OCI-LY1 (cell line): ENCODE results near the gene RNH1.

Source experiments
- H2AFZ ChIP-seq: fragments of 200-600 bp; sonication (generic), shearing (Covaris generic); 2 replicates; pipeline ENCODE4 v1.6.0; 2014; ENCODE audit warnings: antibody characterized with exemption, mild to moderate bottlenecking, low read length
- H3F3A ChIP-seq: fragments of 200-600 bp; sonication (generic), shearing (Covaris generic); 2 replicates; pipeline ENCODE4 v1.6.0; 2014; ENCODE audit warnings: mild to moderate bottlenecking, antibody characterized with exemption, low read length, moderate library complexity; ENCODE audit not compliant: insufficient read depth
- H3K27ac ChIP-seq: fragments of 200-600 bp; sonication (generic); 2 replicates; pipeline ENCODE4 v1.5.1; 2014; ENCODE audit warnings: low read length, mixed run types, mild to moderate bottlenecking, low read depth; ENCODE audit not compliant: poor library complexity, severe bottlenecking
- H3K27me3 ChIP-seq: fragments of 200-600 bp; sonication (generic); 2 replicates; pipeline ENCODE4 v1.6.0; 2014; ENCODE audit warnings: antibody characterized with exemption, mild to moderate bottlenecking, low read length, moderate library complexity; ENCODE audit not compliant: insufficient read depth
- H3K36me3 ChIP-seq: fragments of 200-600 bp; sonication (generic); 2 replicates; pipeline ENCODE4 v1.6.1; 2014; ENCODE audit warnings: mild to moderate bottlenecking, antibody characterized with exemption, low read length, moderate library complexity, mixed read lengths; ENCODE audit not compliant: insufficient read depth
- H3K4me1 ChIP-seq: fragments of 200-600 bp; sonication (generic); 2 replicates; pipeline ENCODE4 v1.5.1; 2014; ENCODE audit warnings: mild to moderate bottlenecking, low read length, moderate library complexity; ENCODE audit not compliant: insufficient read depth, severe bottlenecking
- H3K4me2 ChIP-seq: fragments of 200-600 bp; sonication (generic), shearing (Covaris generic); 2 replicates; pipeline ENCODE4 v1.6.1; 2014; ENCODE audit warnings: low read length
- H3K4me3 ChIP-seq: fragments of 200-600 bp; sonication (generic); 2 replicates; pipeline ENCODE4 v1.5.1; 2014; ENCODE audit warnings: low read length, low read depth, mild to moderate bottlenecking, mixed read lengths; ENCODE audit not compliant: poor library complexity, severe bottlenecking
- H3K79me2 ChIP-seq: fragments of 200-600 bp; shearing (Covaris generic); 2 replicates; pipeline ENCODE4 v1.6.1; 2016; ENCODE audit warnings: mixed run types, low read length, mixed read lengths; ENCODE audit not compliant: insufficient read depth
- H3K9ac ChIP-seq: fragments of 200-600 bp; sonication (generic), shearing (Covaris generic); 2 replicates; pipeline ENCODE4 v1.6.1; 2014; ENCODE audit warnings: mild to moderate bottlenecking, low read length, mixed read lengths
- H3K9me2 ChIP-seq: fragments of 200-600 bp; sonication (generic), shearing (Covaris generic); 2 replicates; pipeline ENCODE4 v1.6.1; 2014; ENCODE audit warnings: low read depth, mild to moderate bottlenecking, low read length, mixed read lengths
- H3K9me3 ChIP-seq: fragments of 200-600 bp; shearing (Covaris generic); 2 replicates; pipeline ENCODE4 v1.6.1; 2014; ENCODE audit warnings: low read length, mixed read lengths
- H4K20me1 ChIP-seq: fragments of 200-600 bp; sonication (generic), shearing (Covaris generic); 2 replicates; pipeline ENCODE4 v1.6.0; 2016; ENCODE audit warnings: mild to moderate bottlenecking, low read length; ENCODE audit not compliant: insufficient read depth
- CTCF ChIP-seq: fragments of 200-600 bp; sonication (generic), shearing (Covaris generic); IDR thresholded peaks from 2 replicates; pipeline ENCODE4 v1.5.1; 2017; ENCODE audit warnings: mild to moderate bottlenecking, antibody characterized with exemption, low read length, moderate library complexity, mixed read lengths
- EZH2 ChIP-seq: fragments of 200-600 bp; sonication (generic), shearing (Covaris generic); IDR thresholded peaks from 2 replicates; pipeline ENCODE4 v1.8.0; 2017; ENCODE audit warnings: borderline replicate concordance, mixed run types, mild to moderate bottlenecking, antibody characterized with exemption, low read length, moderate library complexity, mixed read lengths

RNH1 gene

GRCh38 chr11:544817-545166 lies 37.8 kb upstream of the RNH1 start:
- Histone ChIP-seq H3K9me3 (no peaks in the 10 kb centered on the region), H3K9me2 (no peaks in the 10 kb centered on the region), H3K4me3 (no peak overlapping the region), H3K4me2 (no peak overlapping the region), H3K79me2 (no peaks in the 10 kb centered on the region), H3F3A (no peaks in the 10 kb centered on the region), H2AFZ (no peak overlapping the region), H3K27ac (no peak overlapping the region), H3K36me3 (no peaks in the 10 kb centered on the region; the same call in 1 of the 2 replicates), H3K9ac (no peak overlapping the region), H4K20me1 (no peaks in the 10 kb centered on the region), H3K27me3 (no peaks in the 10 kb centered on the region; the same call in 1 of the 2 replicates), H3K4me1 (peaks cover 8% of the 10 kb centered on the region)
- TF ChIP-seq CTCF (no peak), EZH2 (no peak)

- Histone ChIP-seq H3K9me3 (no peaks in the 10 kb centered on the region), H3K9me2 (no peaks in the 10 kb centered on the region), H3K9ac (no peak overlapping the region), H3K27me3 (no peaks in the 10 kb centered on the region), H3K27ac (no peak overlapping the region), H4K20me1 (no peaks in the 10 kb centered on the region), H3F3A (peaks cover 1% of the 10 kb centered on the region; the same call in 1 of the 2 replicates), H3K36me3 (no peaks in the 10 kb centered on the region), H3K79me2 (no peaks in the 10 kb centered on the region), H3K4me1 (peaks cover 20% of the 10 kb centered on the region), H3K4me3 (no peak overlapping the region), H3K4me2 (no peak overlapping the region), H2AFZ (no peak overlapping the region)
- no peak for TF ChIP-seq CTCF
- TF ChIP-seq EZH2 = no peak
These were observed 34.4 kb upstream of the RNH1 start for GRCh38 chr11:541433-541885.

- no peak overlapping the region for H3K4me3 ChIP-seq
- H3K4me2 ChIP-seq = no peak overlapping the region
- no peak overlapping the region for H2AFZ ChIP-seq
- H4K20me1 ChIP-seq = no peaks in the 10 kb centered on the region
- H3K36me3 ChIP-seq = no peaks in the 10 kb centered on the region
- H3K27me3 ChIP-seq = no peaks in the 10 kb centered on the region
- peaks cover 5% of the 10 kb centered on the region; the same call in 1 of the 2 replicates for H3F3A ChIP-seq
- TF ChIP-seq EZH2 = no peak
- no peak for TF ChIP-seq CTCF
- no peak overlapping the region for H3K27ac ChIP-seq
- H3K9me3 ChIP-seq = no peaks in the 10 kb centered on the region
- no peak overlapping the region for H3K9ac ChIP-seq
- H3K4me1 ChIP-seq = peaks cover 25% of the 10 kb centered on the region
- no peaks in the 10 kb centered on the region for H3K79me2 ChIP-seq
- no peaks in the 10 kb centered on the region for H3K9me2 ChIP-seq
These were observed 33.8 kb upstream of the RNH1 start for GRCh38 chr11:540583-541432.
